GM23338 (cell line): ENCODE data around the gene DDX39A. TPM values are rescaled to one million over a fixed set of nuclear protein-coding genes. Genes with fewer than 3 reads are reported as not detected.

Source experiments
- ATAC-seq: fragments of 200-7000 bp; cut with Tn5 transposase; 3 replicates; pipeline ENCODE4 v1.9.1; 2020
- DNase-seq: peaks from one replicate; pipeline ENCODE4 v3.0.0-alpha.2; 2015; ENCODE audit warnings: low spot score
- H2AFZ ChIP-seq: fragments of 200-600 bp; sonication (generic); 2 replicates; pipeline ENCODE4 v1.8.0; 2016; ENCODE audit warnings: antibody characterized with exemption, mild to moderate bottlenecking, moderate library complexity
- H3F3A ChIP-seq: fragments of 200-600 bp; sonication (generic); replicated peaks from 2 replicates; pipeline ENCODE4 v1.8.0; 2017; ENCODE audit warnings: antibody characterized with exemption, mixed run types, low read depth
- H3K27ac ChIP-seq: fragments of 200-600 bp; sonication (generic); 2 replicates; pipeline ENCODE4 v1.6.1; 2016; ENCODE audit warnings: low read depth
- H3K27me3 ChIP-seq: fragments of 200-600 bp; sonication (generic); 2 replicates; pipeline ENCODE4 v1.8.0; 2016; ENCODE audit warnings: mild to moderate bottlenecking, mixed run types, moderate library complexity; ENCODE audit not compliant: insufficient read depth
- H3K36me3 ChIP-seq: fragments of 200-600 bp; sonication (generic); 2 replicates; pipeline ENCODE4 v1.8.0; 2016; ENCODE audit warnings: mild to moderate bottlenecking; ENCODE audit not compliant: insufficient read depth
- H3K4me1 ChIP-seq: fragments of 200-600 bp; sonication (generic); 2 replicates; pipeline ENCODE4 v1.8.0; 2016; ENCODE audit warnings: mild to moderate bottlenecking, moderate library complexity; ENCODE audit not compliant: insufficient read depth
- H3K4me2 ChIP-seq: fragments of 200-600 bp; sonication (generic); 2 replicates; pipeline ENCODE4 v1.7.1; 2017; ENCODE audit warnings: mixed run types
- H3K4me3 ChIP-seq: fragments of 200-600 bp; sonication (generic); 2 replicates; pipeline ENCODE4 v1.6.1; 2016; ENCODE audit warnings: mixed run types
- H3K79me2 ChIP-seq: fragments of 200-600 bp; sonication (generic); replicated peaks from 2 replicates; pipeline ENCODE4 v1.8.0; 2017; ENCODE audit warnings: mild to moderate bottlenecking; ENCODE audit not compliant: insufficient read depth
- H3K9me2 ChIP-seq: fragments of 200-600 bp; sonication (generic); 2 replicates; pipeline ENCODE4 v1.8.0; 2017; ENCODE audit not compliant: insufficient read depth
- H4K20me1 ChIP-seq: fragments of 200-600 bp; sonication (generic); replicated peaks from 2 replicates; pipeline ENCODE4 v1.8.0; 2017; ENCODE audit warnings: mild to moderate bottlenecking; ENCODE audit not compliant: insufficient read depth
- H3K27ac Mint-ChIP-seq: 2 replicates; pipeline ENCODE4 v1.8.0; 2020; ENCODE audit warnings: inconsistent platforms, mild to moderate bottlenecking, moderate library complexity, mixed read lengths
- H3K27me3 Mint-ChIP-seq: 3 replicates; pipeline ENCODE4 v1.8.0; 2022; ENCODE audit warnings: low read depth, mild to moderate bottlenecking, moderate library complexity, mixed read lengths, inconsistent platforms; ENCODE audit not compliant: insufficient read depth, poor library complexity
- H3K36me3 Mint-ChIP-seq: 3 replicates; pipeline ENCODE4 v1.8.0; 2021; ENCODE audit warnings: low read depth, mild to moderate bottlenecking, inconsistent platforms, moderate library complexity, mixed read lengths
- H3K4me1 Mint-ChIP-seq: 3 replicates; pipeline ENCODE4 v1.8.0; 2020; ENCODE audit warnings: mild to moderate bottlenecking, inconsistent platforms, mixed read lengths
- H3K4me3 Mint-ChIP-seq: 3 replicates; pipeline ENCODE4 v1.8.0; 2021; ENCODE audit warnings: moderate library complexity, mild to moderate bottlenecking, inconsistent platforms, mixed read lengths
- H3K9me3 Mint-ChIP-seq: 3 replicates; pipeline ENCODE4 v1.8.0; 2020; ENCODE audit warnings: moderate library complexity, mild to moderate bottlenecking, inconsistent platforms, mixed read lengths
- CREB1 ChIP-seq: fragments of 250-450 bp; sonication (Bioruptor Pico); IDR thresholded peaks from 2 replicates; pipeline ENCODE4 v1.5.0; 2020; ENCODE audit warnings: low read depth, mild to moderate bottlenecking, moderate library complexity
- EZH2 ChIP-seq: fragments of 200-600 bp; sonication (generic); IDR thresholded peaks from one replicate; pipeline ENCODE4 v1.8.0; 2017; ENCODE audit warnings: antibody characterized with exemption, mild to moderate bottlenecking, low read depth; ENCODE audit not compliant: unreplicated experiment
- EZH2phosphoT487 ChIP-seq: fragments of 200-600 bp; sonication (generic); IDR thresholded peaks from one replicate; pipeline ENCODE4 v1.8.1; 2018; ENCODE audit warnings: antibody characterized with exemption; ENCODE audit not compliant: unreplicated experiment
- JUNB ChIP-seq: IDR thresholded peaks from one replicate; pipeline ENCODE4 v1.6.1; 2016; ENCODE audit warnings: antibody characterized with exemption; ENCODE audit not compliant: unreplicated experiment
- NANOG ChIP-seq: IDR thresholded peaks from 2 replicates; pipeline ENCODE4 v1.6.1; 2016; ENCODE audit warnings: antibody characterized with exemption, borderline replicate concordance
- POLR2AphosphoS5 ChIP-seq: IDR thresholded peaks from 2 replicates; pipeline ENCODE4 v1.6.1; 2016; ENCODE audit warnings: antibody characterized with exemption, low read depth
- STAT1 ChIP-seq: IDR thresholded peaks from one replicate; pipeline ENCODE4 v1.6.1; 2016; ENCODE audit warnings: antibody characterized with exemption; ENCODE audit not compliant: unreplicated experiment
- ZNF114 ChIP-seq: fragments of 250-450 bp; sonication (Bioruptor Pico); IDR thresholded peaks from 2 replicates; pipeline ENCODE4 v1.5.0; 2020; ENCODE audit warnings: mild to moderate bottlenecking, moderate library complexity
- ZNF331 ChIP-seq: fragments of 250-450 bp; sonication (Bioruptor Pico); IDR thresholded peaks from 2 replicates; pipeline ENCODE4 v1.5.0; 2020; ENCODE audit warnings: low read depth, mild to moderate bottlenecking, moderate library complexity
- polyA plus RNA-seq: library from polyadenylated mRNA; unstranded; fragments of >200 nt; fragmentation: Nextera tagmentation; extraction: Ambion mirVana; gene quantifications from 2 replicates; pipeline ENCODE4 v1.2.1, GENCODE V29; 2016
- total RNA-seq: library from RNA; depleted of rRNA; stranded (reverse); fragments of >200 nt; shearing (Covaris generic); gene quantifications from 2 replicates; pipeline ENCODE4 v1.2.3, GENCODE V29; 2014
- TF ChIP-seq, protein P1 (sequence below): IDR thresholded peaks from 2 replicates; pipeline ENCODE4 v1.6.1; 2016; ENCODE audit warnings: antibody characterized with exemption
- TF ChIP-seq, protein P2 (sequence below): fragments of 250-450 bp; sonication (Bioruptor Pico); IDR thresholded peaks from 2 replicates; pipeline ENCODE4 v1.5.0; 2020; ENCODE audit warnings: mild to moderate bottlenecking, moderate library complexity
- TF ChIP-seq, protein P3 (sequence below): IDR thresholded peaks from one replicate; pipeline ENCODE4 v1.6.1; 2018; ENCODE audit warnings: antibody characterized with exemption; ENCODE audit not compliant: unreplicated experiment
- TF ChIP-seq, protein P4 (sequence below), 2 experiments: fragments of 200-600 bp in 1 of 2; sonication (generic) in 1 of 2; conservative IDR thresholded peaks; 2 replicates each; pipeline versions ENCODE4 v1.5.1 to v1.6.1; 2016 to 2017; ENCODE audit warnings: antibody characterized with exemption in 2 of 2, low read depth in 2 of 2, mild to moderate bottlenecking in 2 of 2, moderate library complexity in 1 of 2

Gene DDX39A
- total and polyA plus RNA-seq, 2 experiments from 2014 or later: 195 to 196 TPM

DNA sequence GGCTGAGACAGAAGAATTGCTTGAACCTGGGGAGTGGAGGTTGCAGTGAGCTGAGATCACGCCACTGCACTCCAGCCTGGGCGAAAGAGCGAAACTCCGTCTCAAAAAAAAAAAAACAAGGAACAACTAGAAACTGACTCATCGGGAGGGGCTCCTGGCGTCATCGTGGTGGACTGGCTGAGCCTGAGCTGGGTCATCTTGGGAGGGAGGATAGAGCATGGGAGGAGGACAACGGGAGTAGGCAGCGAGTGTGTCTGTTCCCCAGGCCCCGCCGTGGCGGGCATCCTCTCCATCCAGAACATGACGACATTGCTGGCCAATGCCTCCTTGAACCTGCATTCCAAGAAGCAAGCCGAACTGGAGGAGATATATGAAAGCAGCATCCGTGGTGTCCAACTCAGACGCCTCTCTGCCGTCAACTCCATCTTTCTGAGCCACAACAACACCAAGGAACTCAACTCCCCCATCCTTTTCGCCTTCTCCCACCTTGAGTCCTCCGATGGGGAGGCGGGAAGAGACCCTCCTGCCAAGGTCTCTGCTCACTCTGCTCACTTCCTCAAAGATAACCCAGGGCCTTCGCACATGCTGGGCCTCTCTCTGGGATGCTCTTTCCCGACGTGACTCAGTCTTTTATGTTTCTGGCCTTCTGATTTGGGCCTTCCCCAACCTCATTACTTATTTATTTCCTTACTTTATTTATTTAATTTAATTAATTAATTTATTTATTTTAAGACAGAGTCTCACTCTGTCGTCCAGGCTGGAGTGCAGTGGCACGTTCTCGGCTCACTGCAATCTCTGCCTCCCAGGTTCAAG lies 16.6 kb downstream of the DDX39A start:
- Histone ChIP-seq H3K36me3 (peaks cover 4% of the 10 kb centered on the region; the same call in 1 of the 2 replicates), H3K4me2 (no peak overlapping the region), H3K4me3 (no peak overlapping the region), H3K27me3 (no peaks in the 10 kb centered on the region), H3K4me1 (peaks cover 5% of the 10 kb centered on the region; the same call in 1 of the 2 replicates), H3K9me2 (no peaks in the 10 kb centered on the region), H2AFZ (no peak overlapping the region), H4K20me1 (no peaks in the 10 kb centered on the region; the same call in 1 of the 2 replicates), H3K79me2 (no peaks in the 10 kb centered on the region), H3F3A (peaks cover 11% of the 10 kb centered on the region; the same call in 1 of the 2 replicates), H3K27ac (no peak overlapping the region)
- DNase-seq: no peak
- Mint-ChIP-seq H3K4me3 (no peak overlapping the region), H3K27ac (no peak overlapping the region), H3K9me3 (no peaks in the 10 kb centered on the region; the same call in 2 of the 3 replicates), H3K36me3 (peaks cover 7% of the 10 kb centered on the region), H3K4me1 (peaks cover 11% of the 10 kb centered on the region), H3K27me3 (peaks cover 17% of the 10 kb centered on the region)
- ATAC-seq: no peak
- no peak for TF ChIP-seq CREB1 (CRISPR knock-in tag)
- TF ChIP-seq POLR2AphosphoS5: no peak
- TF ChIP-seq, protein P1, sequence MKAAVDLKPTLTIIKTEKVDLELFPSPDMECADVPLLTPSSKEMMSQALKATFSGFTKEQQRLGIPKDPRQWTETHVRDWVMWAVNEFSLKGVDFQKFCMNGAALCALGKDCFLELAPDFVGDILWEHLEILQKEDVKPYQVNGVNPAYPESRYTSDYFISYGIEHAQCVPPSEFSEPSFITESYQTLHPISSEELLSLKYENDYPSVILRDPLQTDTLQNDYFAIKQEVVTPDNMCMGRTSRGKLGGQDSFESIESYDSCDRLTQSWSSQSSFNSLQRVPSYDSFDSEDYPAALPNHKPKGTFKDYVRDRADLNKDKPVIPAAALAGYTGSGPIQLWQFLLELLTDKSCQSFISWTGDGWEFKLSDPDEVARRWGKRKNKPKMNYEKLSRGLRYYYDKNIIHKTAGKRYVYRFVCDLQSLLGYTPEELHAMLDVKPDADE: no peak
- TF ChIP-seq JUNB: no peak
- TF ChIP-seq ZNF331 (CRISPR knock-in tag): no peak
- no peak for TF ChIP-seq NANOG
- TF ChIP-seq, protein P2, sequence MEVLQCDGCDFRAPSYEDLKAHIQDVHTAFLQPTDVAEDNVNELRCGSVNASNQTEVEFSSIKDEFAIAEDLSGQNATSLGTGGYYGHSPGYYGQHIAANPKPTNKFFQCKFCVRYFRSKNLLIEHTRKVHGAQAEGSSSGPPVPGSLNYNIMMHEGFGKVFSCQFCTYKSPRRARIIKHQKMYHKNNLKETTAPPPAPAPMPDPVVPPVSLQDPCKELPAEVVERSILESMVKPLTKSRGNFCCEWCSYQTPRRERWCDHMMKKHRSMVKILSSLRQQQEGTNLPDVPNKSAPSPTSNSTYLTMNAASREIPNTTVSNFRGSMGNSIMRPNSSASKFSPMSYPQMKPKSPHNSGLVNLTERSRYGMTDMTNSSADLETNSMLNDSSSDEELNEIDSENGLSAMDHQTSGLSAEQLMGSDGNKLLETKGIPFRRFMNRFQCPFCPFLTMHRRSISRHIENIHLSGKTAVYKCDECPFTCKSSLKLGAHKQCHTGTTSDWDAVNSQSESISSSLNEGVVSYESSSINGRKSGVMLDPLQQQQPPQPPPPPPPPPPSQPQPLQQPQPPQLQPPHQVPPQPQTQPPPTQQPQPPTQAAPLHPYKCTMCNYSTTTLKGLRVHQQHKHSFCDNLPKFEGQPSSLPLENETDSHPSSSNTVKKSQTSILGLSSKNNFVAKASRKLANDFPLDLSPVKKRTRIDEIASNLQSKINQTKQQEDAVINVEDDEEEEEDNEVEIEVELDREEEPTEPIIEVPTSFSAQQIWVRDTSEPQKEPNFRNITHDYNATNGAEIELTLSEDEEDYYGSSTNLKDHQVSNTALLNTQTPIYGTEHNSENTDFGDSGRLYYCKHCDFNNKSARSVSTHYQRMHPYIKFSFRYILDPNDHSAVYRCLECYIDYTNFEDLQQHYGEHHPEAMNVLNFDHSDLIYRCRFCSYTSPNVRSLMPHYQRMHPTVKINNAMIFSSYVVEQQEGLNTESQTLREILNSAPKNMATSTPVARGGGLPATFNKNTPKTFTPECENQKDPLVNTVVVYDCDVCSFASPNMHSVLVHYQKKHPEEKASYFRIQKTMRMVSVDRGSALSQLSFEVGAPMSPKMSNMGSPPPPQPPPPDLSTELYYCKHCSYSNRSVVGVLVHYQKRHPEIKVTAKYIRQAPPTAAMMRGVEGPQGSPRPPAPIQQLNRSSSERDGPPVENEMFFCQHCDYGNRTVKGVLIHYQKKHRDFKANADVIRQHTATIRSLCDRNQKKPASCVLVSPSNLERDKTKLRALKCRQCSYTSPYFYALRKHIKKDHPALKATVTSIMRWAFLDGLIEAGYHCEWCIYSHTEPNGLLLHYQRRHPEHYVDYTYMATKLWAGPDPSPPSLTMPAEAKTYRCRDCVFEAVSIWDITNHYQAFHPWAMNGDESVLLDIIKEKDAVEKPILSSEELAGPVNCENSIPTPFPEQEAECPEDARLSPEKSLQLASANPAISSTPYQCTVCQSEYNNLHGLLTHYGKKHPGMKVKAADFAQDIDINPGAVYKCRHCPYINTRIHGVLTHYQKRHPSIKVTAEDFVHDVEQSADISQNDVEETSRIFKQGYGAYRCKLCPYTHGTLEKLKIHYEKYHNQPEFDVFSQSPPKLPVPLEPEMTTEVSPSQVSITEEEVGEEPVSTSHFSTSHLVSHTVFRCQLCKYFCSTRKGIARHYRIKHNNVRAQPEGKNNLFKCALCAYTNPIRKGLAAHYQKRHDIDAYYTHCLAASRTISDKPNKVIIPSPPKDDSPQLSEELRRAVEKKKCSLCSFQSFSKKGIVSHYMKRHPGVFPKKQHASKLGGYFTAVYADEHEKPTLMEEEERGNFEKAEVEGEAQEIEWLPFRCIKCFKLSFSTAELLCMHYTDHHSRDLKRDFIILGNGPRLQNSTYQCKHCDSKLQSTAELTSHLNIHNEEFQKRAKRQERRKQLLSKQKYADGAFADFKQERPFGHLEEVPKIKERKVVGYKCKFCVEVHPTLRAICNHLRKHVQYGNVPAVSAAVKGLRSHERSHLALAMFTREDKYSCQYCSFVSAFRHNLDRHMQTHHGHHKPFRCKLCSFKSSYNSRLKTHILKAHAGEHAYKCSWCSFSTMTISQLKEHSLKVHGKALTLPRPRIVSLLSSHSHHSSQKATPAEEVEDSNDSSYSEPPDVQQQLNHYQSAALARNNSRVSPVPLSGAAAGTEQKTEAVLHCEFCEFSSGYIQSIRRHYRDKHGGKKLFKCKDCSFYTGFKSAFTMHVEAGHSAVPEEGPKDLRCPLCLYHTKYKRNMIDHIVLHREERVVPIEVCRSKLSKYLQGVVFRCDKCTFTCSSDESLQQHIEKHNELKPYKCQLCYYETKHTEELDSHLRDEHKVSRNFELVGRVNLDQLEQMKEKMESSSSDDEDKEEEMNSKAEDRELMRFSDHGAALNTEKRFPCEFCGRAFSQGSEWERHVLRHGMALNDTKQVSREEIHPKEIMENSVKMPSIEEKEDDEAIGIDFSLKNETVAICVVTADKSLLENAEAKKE (CRISPR knock-in tag): no peak
- TF ChIP-seq, protein P3, sequence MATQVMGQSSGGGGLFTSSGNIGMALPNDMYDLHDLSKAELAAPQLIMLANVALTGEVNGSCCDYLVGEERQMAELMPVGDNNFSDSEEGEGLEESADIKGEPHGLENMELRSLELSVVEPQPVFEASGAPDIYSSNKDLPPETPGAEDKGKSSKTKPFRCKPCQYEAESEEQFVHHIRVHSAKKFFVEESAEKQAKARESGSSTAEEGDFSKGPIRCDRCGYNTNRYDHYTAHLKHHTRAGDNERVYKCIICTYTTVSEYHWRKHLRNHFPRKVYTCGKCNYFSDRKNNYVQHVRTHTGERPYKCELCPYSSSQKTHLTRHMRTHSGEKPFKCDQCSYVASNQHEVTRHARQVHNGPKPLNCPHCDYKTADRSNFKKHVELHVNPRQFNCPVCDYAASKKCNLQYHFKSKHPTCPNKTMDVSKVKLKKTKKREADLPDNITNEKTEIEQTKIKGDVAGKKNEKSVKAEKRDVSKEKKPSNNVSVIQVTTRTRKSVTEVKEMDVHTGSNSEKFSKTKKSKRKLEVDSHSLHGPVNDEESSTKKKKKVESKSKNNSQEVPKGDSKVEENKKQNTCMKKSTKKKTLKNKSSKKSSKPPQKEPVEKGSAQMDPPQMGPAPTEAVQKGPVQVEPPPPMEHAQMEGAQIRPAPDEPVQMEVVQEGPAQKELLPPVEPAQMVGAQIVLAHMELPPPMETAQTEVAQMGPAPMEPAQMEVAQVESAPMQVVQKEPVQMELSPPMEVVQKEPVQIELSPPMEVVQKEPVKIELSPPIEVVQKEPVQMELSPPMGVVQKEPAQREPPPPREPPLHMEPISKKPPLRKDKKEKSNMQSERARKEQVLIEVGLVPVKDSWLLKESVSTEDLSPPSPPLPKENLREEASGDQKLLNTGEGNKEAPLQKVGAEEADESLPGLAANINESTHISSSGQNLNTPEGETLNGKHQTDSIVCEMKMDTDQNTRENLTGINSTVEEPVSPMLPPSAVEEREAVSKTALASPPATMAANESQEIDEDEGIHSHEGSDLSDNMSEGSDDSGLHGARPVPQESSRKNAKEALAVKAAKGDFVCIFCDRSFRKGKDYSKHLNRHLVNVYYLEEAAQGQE: no peak
- TF ChIP-seq EZH2: no peak
- TF ChIP-seq EZH2phosphoT487: no peak
- TF ChIP-seq ZNF114 (CRISPR knock-in tag): no peak
- TF ChIP-seq STAT1: no peak
- TF ChIP-seq, protein P4, sequence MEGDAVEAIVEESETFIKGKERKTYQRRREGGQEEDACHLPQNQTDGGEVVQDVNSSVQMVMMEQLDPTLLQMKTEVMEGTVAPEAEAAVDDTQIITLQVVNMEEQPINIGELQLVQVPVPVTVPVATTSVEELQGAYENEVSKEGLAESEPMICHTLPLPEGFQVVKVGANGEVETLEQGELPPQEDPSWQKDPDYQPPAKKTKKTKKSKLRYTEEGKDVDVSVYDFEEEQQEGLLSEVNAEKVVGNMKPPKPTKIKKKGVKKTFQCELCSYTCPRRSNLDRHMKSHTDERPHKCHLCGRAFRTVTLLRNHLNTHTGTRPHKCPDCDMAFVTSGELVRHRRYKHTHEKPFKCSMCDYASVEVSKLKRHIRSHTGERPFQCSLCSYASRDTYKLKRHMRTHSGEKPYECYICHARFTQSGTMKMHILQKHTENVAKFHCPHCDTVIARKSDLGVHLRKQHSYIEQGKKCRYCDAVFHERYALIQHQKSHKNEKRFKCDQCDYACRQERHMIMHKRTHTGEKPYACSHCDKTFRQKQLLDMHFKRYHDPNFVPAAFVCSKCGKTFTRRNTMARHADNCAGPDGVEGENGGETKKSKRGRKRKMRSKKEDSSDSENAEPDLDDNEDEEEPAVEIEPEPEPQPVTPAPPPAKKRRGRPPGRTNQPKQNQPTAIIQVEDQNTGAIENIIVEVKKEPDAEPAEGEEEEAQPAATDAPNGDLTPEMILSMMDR (conservative IDR thresholded peaks at IDR 0.05; ENCODE audit: low read depth in 2 of 2): no peak
